ENCODE measurements around the gene TRPM4. TPM values are rescaled to one million over a fixed set of nuclear protein-coding genes. Genes with fewer than 3 reads are reported as not detected.

Gene TRPM4
- total and polyA plus RNA-seq, 2 of the 13 experiments (the other 11 are each of a cell fraction or from before 2014, with no cell fraction given): 1.9 to 4.3 TPM

DNA sequence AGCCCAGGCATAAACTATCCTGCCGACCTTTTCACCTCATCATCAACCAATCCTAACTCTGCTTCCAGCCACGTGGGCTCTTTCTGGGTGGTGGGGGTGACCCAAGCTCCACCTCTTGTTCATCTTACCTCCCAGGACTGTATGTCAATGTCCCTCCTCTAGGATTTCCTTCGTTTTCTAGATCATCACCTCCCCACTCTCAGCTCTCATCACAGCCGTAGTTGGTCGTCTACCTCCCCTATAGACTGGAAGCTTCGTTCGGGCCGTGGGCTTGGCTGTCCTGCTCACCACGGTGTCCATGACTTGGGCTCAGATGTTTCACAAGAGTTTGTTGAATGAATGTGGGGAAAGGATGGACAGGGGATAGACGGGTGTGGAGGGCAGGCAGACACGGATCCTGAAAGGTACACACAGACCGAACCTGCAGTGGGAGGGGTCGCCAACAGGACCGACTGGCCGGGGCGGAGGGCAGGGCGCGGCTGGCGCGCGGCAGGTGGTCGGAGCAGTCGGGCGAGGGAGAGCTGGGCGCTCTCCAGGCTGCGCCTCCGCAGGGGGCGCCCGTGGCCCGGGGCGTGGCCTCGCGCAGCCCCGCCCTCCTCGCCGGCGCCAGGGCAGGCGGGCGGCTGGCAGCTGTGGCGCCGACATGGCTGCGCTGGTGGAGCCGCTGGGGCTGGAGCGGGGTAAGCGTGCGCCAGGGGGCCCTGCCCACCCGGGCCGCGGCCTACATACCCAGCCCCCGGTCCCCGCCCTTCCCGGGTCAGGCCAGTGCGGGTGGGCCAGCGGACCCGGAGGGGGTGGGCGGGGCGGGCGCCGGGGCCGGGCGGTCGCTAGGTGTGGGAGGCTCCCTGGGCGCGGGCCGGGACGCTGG lies 43.6 kb upstream of the TRPM4 start, which contains the start of gene LIN7B (continued):
- TF ChIP-seq, protein P1, sequence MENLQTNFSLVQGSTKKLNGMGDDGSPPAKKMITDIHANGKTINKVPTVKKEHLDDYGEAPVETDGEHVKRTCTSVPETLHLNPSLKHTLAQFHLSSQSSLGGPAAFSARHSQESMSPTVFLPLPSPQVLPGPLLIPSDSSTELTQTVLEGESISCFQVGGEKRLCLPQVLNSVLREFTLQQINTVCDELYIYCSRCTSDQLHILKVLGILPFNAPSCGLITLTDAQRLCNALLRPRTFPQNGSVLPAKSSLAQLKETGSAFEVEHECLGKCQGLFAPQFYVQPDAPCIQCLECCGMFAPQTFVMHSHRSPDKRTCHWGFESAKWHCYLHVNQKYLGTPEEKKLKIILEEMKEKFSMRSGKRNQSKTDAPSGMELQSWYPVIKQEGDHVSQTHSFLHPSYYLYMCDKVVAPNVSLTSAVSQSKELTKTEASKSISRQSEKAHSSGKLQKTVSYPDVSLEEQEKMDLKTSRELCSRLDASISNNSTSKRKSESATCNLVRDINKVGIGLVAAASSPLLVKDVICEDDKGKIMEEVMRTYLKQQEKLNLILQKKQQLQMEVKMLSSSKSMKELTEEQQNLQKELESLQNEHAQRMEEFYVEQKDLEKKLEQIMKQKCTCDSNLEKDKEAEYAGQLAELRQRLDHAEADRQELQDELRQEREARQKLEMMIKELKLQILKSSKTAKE (CRISPR knock-in tag; IDR thresholded peaks at IDR 0.05; ENCODE audit: borderline replicate concordance): 0 out of 2 replicates have a peak, but pooled peaks have one; percentile 25
- TF ChIP-seq ZNF121 (CRISPR knock-in tag; IDR thresholded peaks at IDR 0.05) (no peak), TAF1 (CRISPR knock-in tag; IDR thresholded peaks at IDR 0.05) (0 out of 2 replicates have a peak, but pooled peaks have one; percentile 9), NFATC3 (CRISPR knock-in tag; IDR thresholded peaks at IDR 0.05) (0 out of 2 replicates have a peak, but pooled peaks have one; percentile 43), ZNF563 (CRISPR knock-in tag; IDR thresholded peaks at IDR 0.05) (peak; percentile 81), ZNF737 (CRISPR knock-in tag; IDR thresholded peaks at IDR 0.05; ENCODE audit: borderline replicate concordance) (no peak), ZNF343 (CRISPR knock-in tag; IDR thresholded peaks at IDR 0.05) (no peak), ZNF317 (CRISPR knock-in tag; IDR thresholded peaks at IDR 0.05) (no peak), ZNF572 (CRISPR knock-in tag; IDR thresholded peaks at IDR 0.05) (peak; percentile 62; the same call in 1 of the 2 replicates), ZNF567 (CRISPR knock-in tag; IDR thresholded peaks at IDR 0.05; ENCODE audit: borderline replicate concordance) (0 out of 2 replicates have a peak, but pooled peaks have one; percentile 78), ZBTB20 (CRISPR knock-in tag; IDR thresholded peaks at IDR 0.05; ENCODE audit: borderline replicate concordance, low read depth) (no peak), CHCHD3 (CRISPR knock-in tag; IDR thresholded peaks at IDR 0.05) (no peak), ZNF263 (CRISPR knock-in tag; IDR thresholded peaks at IDR 0.05) (peak; percentile 62; the same call in 1 of the 2 replicates)
- TF ChIP-seq, protein P2, sequence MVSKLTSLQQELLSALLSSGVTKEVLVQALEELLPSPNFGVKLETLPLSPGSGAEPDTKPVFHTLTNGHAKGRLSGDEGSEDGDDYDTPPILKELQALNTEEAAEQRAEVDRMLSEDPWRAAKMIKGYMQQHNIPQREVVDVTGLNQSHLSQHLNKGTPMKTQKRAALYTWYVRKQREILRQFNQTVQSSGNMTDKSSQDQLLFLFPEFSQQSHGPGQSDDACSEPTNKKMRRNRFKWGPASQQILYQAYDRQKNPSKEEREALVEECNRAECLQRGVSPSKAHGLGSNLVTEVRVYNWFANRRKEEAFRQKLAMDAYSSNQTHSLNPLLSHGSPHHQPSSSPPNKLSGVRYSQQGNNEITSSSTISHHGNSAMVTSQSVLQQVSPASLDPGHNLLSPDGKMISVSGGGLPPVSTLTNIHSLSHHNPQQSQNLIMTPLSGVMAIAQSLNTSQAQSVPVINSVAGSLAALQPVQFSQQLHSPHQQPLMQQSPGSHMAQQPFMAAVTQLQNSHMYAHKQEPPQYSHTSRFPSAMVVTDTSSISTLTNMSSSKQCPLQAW (CRISPR knock-in tag; IDR thresholded peaks at IDR 0.05): peak; percentile 86
- TF ChIP-seq, protein P3, sequence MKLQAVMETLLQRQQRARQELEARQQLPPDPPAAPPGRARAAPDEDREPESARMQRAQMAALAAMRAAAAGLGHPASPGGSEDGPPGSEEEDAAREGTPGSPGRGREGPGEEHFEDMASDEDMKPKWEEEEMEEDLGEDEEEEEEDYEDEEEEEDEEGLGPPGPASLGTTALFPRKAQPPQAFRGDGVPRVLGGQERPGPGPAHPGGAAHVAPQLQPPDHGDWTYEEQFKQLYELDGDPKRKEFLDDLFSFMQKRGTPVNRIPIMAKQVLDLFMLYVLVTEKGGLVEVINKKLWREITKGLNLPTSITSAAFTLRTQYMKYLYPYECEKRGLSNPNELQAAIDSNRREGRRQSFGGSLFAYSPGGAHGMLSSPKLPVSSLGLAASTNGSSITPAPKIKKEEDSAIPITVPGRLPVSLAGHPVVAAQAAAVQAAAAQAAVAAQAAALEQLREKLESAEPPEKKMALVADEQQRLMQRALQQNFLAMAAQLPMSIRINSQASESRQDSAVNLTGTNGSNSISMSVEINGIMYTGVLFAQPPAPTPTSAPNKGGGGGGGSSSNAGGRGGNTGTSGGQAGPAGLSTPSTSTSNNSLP (IDR thresholded peaks at IDR 0.05; ENCODE audit: low read depth, low read length): no peak
- TF ChIP-seq, protein P4, sequence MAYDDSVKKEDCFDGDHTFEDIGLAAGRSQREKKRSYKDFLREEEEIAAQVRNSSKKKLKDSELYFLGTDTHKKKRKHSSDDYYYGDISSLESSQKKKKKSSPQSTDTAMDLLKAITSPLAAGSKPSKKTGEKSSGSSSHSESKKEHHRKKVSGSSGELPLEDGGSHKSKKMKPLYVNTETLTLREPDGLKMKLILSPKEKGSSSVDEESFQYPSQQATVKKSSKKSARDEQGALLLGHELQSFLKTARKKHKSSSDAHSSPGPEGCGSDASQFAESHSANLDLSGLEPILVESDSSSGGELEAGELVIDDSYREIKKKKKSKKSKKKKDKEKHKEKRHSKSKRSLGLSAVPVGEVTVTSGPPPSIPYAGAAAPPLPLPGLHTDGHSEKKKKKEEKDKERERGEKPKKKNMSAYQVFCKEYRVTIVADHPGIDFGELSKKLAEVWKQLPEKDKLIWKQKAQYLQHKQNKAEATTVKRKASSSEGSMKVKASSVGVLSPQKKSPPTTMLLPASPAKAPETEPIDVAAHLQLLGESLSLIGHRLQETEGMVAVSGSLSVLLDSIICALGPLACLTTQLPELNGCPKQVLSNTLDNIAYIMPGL (CRISPR knock-in tag; IDR thresholded peaks at IDR 0.05; ENCODE audit: borderline replicate concordance in 1 of 2, low read depth in 1 of 2): peak in 1 of 2 experiments; percentile 4; a peak in 1 of 4 replicates
- TF ChIP-seq, protein P5, sequence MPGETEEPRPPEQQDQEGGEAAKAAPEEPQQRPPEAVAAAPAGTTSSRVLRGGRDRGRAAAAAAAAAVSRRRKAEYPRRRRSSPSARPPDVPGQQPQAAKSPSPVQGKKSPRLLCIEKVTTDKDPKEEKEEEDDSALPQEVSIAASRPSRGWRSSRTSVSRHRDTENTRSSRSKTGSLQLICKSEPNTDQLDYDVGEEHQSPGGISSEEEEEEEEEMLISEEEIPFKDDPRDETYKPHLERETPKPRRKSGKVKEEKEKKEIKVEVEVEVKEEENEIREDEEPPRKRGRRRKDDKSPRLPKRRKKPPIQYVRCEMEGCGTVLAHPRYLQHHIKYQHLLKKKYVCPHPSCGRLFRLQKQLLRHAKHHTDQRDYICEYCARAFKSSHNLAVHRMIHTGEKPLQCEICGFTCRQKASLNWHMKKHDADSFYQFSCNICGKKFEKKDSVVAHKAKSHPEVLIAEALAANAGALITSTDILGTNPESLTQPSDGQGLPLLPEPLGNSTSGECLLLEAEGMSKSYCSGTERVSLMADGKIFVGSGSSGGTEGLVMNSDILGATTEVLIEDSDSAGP (CRISPR knock-in tag; IDR thresholded peaks at IDR 0.05; ENCODE audit: borderline replicate concordance): peak; percentile 38; the same call in 1 of the 2 replicates

Data from HepG2 (cell line).